GM12891 (cell line): ENCODE data around the gene GPATCH1.
"Not testable (repeated sequence)": the region's sequence is repeated elsewhere in the genome, so short reads cannot be mapped to it uniquely, and the experiment has no call there.

Experiments
- DNase-seq: peaks from one replicate; pipeline ENCODE4 v3.0.0; 2011; ENCODE audit warnings: low spot score; ENCODE audit not compliant: insufficient read length
- FAIRE-seq: peaks from 2 replicates; lab custom pipeline; 2011; peaks lifted over from hg19 to GRCh38; lab: Jason Lieb, UNC
- PAX5 ChIP-seq: IDR thresholded peaks from 2 replicates; pipeline ENCODE4 v1.6.1; 2011; ENCODE audit warnings: low read length, moderate library complexity, mild to moderate bottlenecking; ENCODE audit not compliant: insufficient read depth, severe bottlenecking
- POLR2A ChIP-seq: IDR thresholded peaks from 2 replicates; pipeline ENCODE4 v1.6.1; 2011; ENCODE audit warnings: low read depth, low read length, control low read depth
- POLR2AphosphoS5 ChIP-seq: IDR thresholded peaks from 2 replicates; pipeline ENCODE4 v1.6.1; 2011; ENCODE audit warnings: low read depth, low read length, control low read depth
- POU2F2 ChIP-seq: IDR thresholded peaks from 2 replicates; pipeline ENCODE4 v1.6.1; 2011; ENCODE audit warnings: low read depth, mild to moderate bottlenecking, control low read depth, low read length, moderate library complexity
- SPI1 ChIP-seq: IDR thresholded peaks from 2 replicates; pipeline ENCODE4 v1.6.1; 2011; ENCODE audit warnings: low read depth, low read length, control low read depth
- TAF1 ChIP-seq: IDR thresholded peaks from 2 replicates; pipeline ENCODE4 v1.6.1; 2011; ENCODE audit warnings: low read depth, low read length, control low read depth

GPATCH1 gene

GRCh38 chr19:33110137-33110910, 29.3 kb downstream of the GPATCH1 start:
- no peak for DNase-seq
- no peak for FAIRE-seq
- TF ChIP-seq SPI1 (no peak), PAX5 (no peak), POU2F2 (no peak), POLR2A (no peak), POLR2AphosphoS5 (no peak), TAF1 (no peak)

DNA sequence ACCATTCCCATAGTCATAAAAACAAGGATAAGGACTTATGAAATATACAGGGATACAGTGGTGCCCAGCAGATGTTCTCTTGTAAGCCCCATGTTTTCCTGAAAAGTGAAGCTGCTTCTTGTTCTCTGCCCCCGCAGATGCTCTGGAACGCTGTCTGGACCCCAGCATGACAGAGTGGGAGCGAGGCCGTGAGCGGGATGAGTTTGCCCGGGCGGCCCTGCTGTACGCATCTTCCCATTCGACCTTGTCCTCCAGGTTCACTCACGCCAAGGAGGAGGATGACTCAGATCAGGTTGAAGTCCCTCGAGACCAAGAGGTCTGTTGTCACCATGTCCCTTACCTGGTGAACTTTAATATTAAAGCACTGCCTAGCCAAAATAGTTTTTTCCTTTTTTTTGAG, 30.6 kb downstream of the GPATCH1 start:
- TF ChIP-seq TAF1 = no peak
- TF ChIP-seq POLR2A = no peak
- TF ChIP-seq SPI1 = no peak
- TF ChIP-seq POU2F2 = no peak
- no peak for TF ChIP-seq POLR2AphosphoS5
- TF ChIP-seq PAX5 = no peak
- FAIRE-seq = no peak

DNA sequence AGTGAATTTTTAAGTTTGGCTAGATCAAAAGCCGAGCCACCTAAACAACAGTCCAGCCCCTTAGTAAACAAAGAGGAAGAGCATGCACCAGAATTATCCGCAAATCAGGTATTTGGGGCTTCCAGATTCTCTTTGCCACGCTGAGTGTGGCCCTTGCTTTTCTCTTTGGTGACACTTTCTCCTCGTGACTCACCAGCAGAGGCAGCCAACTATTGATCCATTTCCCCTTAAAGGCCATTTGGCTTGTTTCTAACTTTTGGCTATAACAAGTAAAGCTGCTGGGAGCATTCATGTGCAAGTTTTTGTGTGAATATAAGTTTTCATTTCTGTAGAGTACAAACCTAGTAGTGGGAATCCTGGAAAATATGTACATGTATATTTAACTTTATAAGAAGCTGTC, 33.3 kb downstream of the GPATCH1 start:
- DNase-seq (no peak), FAIRE-seq (no peak)
- no peak for TF ChIP-seq PAX5
- TF ChIP-seq TAF1 = no peak

More for the DNA sequence above, 30.6 kb downstream of the GPATCH1 start:
- DNase-seq = no peak

DNA sequence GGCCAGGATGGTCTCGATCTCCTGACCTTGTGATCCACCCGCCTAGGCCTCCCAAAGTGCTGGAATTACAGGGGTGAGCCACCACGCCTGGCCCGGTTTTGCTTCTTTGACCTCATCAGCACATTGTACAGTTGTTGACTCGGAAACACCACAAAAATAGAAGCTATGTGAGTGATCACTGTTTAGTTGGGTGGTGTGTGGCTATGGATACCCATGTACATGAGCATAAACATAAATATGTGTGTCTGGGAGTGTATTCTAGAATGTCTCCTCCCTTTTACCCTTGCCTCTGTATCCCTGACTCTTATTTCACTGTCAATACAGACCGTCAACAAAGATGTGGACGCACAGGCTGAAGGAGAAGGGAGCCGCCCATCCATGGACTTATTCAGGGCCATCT, 36.5 kb downstream of the GPATCH1 start:
- FAIRE-seq (no peak), DNase-seq (no peak)
- TF ChIP-seq POLR2A (no peak), PAX5 (no peak), POU2F2 (no peak), POLR2AphosphoS5 (no peak), TAF1 (no peak), SPI1 (no peak)

GRCh38 chr19:33118643-33119042, 37.7 kb downstream of the GPATCH1 start:
- TF ChIP-seq TAF1 = no peak
- TF ChIP-seq POLR2AphosphoS5 = no peak
- no peak for TF ChIP-seq POU2F2
- no peak for TF ChIP-seq POLR2A
- TF ChIP-seq PAX5 = no peak
- no peak for TF ChIP-seq SPI1
- DNase-seq (no peak), FAIRE-seq (no peak)

- DNase-seq (no peak), FAIRE-seq (no peak)
- TF ChIP-seq POLR2A (no peak), TAF1 (no peak), POU2F2 (no peak), SPI1 (no peak), POLR2AphosphoS5 (no peak), PAX5 (no peak)
Observed at GRCh38 chr19:33124207-33125098, 43.5 kb downstream of the GPATCH1 start.

DNA sequence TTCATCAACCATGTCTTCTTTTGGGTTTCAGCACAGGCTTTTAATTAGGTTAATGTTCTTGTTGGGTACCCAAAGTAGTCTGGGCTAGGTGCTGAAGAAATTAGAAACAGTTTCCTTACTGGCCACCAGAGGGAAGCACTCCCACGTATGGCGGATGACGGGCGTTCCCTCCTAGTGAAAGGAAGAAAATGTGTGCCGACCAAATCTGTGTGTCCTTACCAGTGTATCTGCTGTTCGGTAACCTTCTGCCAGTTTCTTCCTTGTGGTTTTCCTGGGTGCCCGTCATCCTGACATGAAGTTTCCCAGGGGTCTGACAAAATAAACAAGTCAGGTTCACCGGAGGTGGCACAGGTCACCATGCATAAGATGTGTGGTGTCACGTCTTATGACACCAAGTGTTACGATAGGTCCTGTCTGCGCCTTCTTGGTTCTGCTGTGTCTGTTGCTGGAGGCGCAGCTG, 45.0 kb downstream of the GPATCH1 start:
- peak; percentile 78 for FAIRE-seq
- TF ChIP-seq SPI1 (no peak), TAF1 (no peak), POU2F2 (no peak), POLR2AphosphoS5 (no peak), POLR2A (no peak), PAX5 (no peak)
- DNase-seq = peak; percentile 71

GRCh38 chr19:33126712-33127111, 45.7 kb downstream of the GPATCH1 start:
- FAIRE-seq, DNase-seq: not testable (repeated sequence)

GRCh38 chr19:33129901-33130300, 48.9 kb downstream of the GPATCH1 start:
- TF ChIP-seq TAF1 (no peak), PAX5 (no peak), POU2F2 (no peak), POLR2A (no peak), SPI1 (no peak), POLR2AphosphoS5 (no peak)
- no peak for DNase-seq
- FAIRE-seq = no peak
